Neural cell (in vitro differentiated cells): ENCODE measurements around the gene NOP9.

ENCODE experiments used
- EZH2 ChIP-seq: fragments of 200-600, 300-800 bp; shearing (Covaris generic), sonication (generic); IDR thresholded peaks from 2 replicates; pipeline ENCODE4 v1.6.1; 2014; ENCODE audit warnings: antibody characterized with exemption, low read length, borderline replicate concordance, mild to moderate bottlenecking; ENCODE audit not compliant: insufficient read depth, poor library complexity, severe bottlenecking
- TF ChIP-seq, protein P1 (sequence below): IDR thresholded peaks from 2 replicates; pipeline ENCODE4 v1.6.1; 2012; ENCODE audit warnings: borderline replicate concordance
- TF ChIP-seq, protein P2 (sequence below): fragments of 450-650 bp; IDR thresholded peaks from 2 replicates; pipeline ENCODE4 v1.5.1; 2014; ENCODE audit warnings: antibody characterized with exemption, mild to moderate bottlenecking, moderate library complexity; ENCODE audit not compliant: poor library complexity, severe bottlenecking

DNA sequence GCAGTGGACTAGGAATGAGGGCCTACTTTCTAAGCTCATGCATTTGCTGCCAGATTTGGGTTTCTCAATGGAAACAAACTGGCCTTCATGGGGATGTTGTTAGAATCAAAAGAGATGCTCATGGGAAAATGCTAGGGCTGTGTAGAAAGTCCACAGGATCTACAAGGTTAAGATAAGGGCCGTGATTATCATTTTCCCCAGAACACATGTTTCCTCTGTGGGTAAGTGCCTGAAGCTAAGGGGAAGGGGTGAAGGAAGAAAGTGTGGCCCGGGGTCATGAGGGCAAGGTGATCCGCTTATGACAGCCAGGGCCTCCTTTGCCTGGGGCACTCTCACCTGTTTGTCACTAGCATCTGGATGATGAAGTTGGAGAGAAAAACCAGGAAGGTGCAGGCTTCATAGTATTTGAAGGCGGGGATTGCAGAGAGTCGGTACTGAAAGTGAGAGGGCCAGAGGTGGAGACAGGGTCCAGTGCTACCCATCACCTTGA, 25.4 kb downstream of the NOP9 start:
- TF ChIP-seq, protein P1, sequence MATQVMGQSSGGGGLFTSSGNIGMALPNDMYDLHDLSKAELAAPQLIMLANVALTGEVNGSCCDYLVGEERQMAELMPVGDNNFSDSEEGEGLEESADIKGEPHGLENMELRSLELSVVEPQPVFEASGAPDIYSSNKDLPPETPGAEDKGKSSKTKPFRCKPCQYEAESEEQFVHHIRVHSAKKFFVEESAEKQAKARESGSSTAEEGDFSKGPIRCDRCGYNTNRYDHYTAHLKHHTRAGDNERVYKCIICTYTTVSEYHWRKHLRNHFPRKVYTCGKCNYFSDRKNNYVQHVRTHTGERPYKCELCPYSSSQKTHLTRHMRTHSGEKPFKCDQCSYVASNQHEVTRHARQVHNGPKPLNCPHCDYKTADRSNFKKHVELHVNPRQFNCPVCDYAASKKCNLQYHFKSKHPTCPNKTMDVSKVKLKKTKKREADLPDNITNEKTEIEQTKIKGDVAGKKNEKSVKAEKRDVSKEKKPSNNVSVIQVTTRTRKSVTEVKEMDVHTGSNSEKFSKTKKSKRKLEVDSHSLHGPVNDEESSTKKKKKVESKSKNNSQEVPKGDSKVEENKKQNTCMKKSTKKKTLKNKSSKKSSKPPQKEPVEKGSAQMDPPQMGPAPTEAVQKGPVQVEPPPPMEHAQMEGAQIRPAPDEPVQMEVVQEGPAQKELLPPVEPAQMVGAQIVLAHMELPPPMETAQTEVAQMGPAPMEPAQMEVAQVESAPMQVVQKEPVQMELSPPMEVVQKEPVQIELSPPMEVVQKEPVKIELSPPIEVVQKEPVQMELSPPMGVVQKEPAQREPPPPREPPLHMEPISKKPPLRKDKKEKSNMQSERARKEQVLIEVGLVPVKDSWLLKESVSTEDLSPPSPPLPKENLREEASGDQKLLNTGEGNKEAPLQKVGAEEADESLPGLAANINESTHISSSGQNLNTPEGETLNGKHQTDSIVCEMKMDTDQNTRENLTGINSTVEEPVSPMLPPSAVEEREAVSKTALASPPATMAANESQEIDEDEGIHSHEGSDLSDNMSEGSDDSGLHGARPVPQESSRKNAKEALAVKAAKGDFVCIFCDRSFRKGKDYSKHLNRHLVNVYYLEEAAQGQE: no peak
- TF ChIP-seq, protein P2, sequence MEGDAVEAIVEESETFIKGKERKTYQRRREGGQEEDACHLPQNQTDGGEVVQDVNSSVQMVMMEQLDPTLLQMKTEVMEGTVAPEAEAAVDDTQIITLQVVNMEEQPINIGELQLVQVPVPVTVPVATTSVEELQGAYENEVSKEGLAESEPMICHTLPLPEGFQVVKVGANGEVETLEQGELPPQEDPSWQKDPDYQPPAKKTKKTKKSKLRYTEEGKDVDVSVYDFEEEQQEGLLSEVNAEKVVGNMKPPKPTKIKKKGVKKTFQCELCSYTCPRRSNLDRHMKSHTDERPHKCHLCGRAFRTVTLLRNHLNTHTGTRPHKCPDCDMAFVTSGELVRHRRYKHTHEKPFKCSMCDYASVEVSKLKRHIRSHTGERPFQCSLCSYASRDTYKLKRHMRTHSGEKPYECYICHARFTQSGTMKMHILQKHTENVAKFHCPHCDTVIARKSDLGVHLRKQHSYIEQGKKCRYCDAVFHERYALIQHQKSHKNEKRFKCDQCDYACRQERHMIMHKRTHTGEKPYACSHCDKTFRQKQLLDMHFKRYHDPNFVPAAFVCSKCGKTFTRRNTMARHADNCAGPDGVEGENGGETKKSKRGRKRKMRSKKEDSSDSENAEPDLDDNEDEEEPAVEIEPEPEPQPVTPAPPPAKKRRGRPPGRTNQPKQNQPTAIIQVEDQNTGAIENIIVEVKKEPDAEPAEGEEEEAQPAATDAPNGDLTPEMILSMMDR: no peak
- no peak for TF ChIP-seq EZH2
